GM19239 (cell line): ENCODE results near the gene ANAPC10.
A peak's percentile ranks its signal among the peaks of the same experiment; 100 is the strongest.
"Not testable (repeated sequence)": the region's sequence is repeated elsewhere in the genome, so short reads cannot be mapped to it uniquely, and the experiment has no call there.

Experiments
- DNase-seq: peaks from one replicate; pipeline ENCODE4 v3.0.0; 2011; ENCODE audit warnings: low spot score; ENCODE audit not compliant: insufficient read length
- FAIRE-seq: peaks from 2 replicates; lab custom pipeline; 2011; peaks lifted over from hg19 to GRCh38; lab: Jason Lieb, UNC

Gene ANAPC10

GRCh38 chr4:145097821-145098674 is at the start of gene ANAPC10, which contains the start of gene ABCE1:
Gene ANAPC10 (minus strand): TSS chr4:145098196. CDS start chr4:145096099, 2,097 bp downstream.
Gene ABCE1 (plus strand): TSS chr4:145098311. CDS start chr4:145104413, 6,102 bp downstream.
- FAIRE-seq: peak; percentile 99

DNA sequence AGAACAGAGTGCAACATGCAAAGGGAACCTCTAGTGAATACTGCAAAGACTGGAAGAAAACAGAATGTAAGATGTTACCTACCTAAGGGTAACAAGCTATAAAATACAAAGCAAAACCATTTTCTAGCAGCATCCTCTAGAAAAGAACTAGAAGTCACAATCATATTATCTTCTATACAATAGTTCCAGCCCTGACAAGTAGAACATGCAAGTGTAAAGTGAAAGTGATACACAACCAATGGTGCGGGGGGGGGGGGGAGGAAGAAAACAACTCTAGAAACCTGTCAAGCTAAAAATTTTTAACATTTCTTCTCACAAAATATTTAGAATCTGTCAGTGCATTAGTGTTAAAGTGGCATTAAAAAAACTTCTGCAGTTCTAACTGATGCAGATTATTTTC is 38.2 kb upstream of the ANAPC10 start:
- peak; percentile 55 for FAIRE-seq
- not testable (repeated sequence) for DNase-seq

More at GRCh38 chr4:145097821-145098674, at the start of gene ANAPC10, which contains the start of gene ABCE1:
- DNase-seq: peak; percentile 64

- no peak for DNase-seq
- FAIRE-seq: peak; percentile 92
Measured at GRCh38 chr4:145132511-145133098, 34.6 kb upstream of the ANAPC10 start.

GRCh38 chr4:145131848-145132247 is 33.9 kb upstream of the ANAPC10 start:
- no peak for DNase-seq
- no peak for FAIRE-seq

- peak; percentile 52 for FAIRE-seq
- no peak for DNase-seq
Measured at GRCh38 chr4:145130788-145131399, 32.9 kb upstream of the ANAPC10 start.

- no peak for FAIRE-seq
- DNase-seq: no peak
Measured at GRCh38 chr4:145130130-145130529, 32.1 kb upstream of the ANAPC10 start.

DNA sequence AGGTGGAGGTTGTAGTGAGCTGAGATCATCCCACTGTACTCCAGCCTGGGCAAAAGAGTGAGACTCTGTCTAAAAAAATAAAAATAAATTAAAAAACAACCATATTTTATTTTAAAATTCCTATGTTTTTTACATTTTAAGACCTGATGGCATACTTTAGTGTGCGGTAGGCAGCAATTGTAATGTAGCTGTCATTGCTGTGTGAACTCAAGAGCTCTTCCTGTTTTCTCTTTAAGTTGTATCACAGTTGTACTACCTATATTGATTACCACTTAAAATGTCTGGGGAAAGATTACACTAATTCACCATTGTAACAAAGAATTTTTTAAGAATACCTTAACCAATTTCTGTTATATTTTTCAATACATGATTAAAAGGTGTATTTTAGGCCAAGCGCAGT is 27.4 kb upstream of the ANAPC10 start:
- no peak for DNase-seq
- FAIRE-seq: no peak

- no peak for DNase-seq
Measured at GRCh38 chr4:145108128-145108527, 10.1 kb upstream of the ANAPC10 start.

GRCh38 chr4:145107126-145107525 is 9.1 kb upstream of the ANAPC10 start:
- no peak for FAIRE-seq
- no peak for DNase-seq

More at GRCh38 chr4:145108128-145108527, 10.1 kb upstream of the ANAPC10 start:
- no peak for FAIRE-seq

GRCh38 chr4:145103496-145103895 is 5.5 kb upstream of the ANAPC10 start:
- FAIRE-seq: no peak

GRCh38 chr4:145102619-145103018 is 4.6 kb upstream of the ANAPC10 start:
- no peak for FAIRE-seq
- DNase-seq: no peak

More at GRCh38 chr4:145103496-145103895, 5.5 kb upstream of the ANAPC10 start:
- DNase-seq: no peak

DNA sequence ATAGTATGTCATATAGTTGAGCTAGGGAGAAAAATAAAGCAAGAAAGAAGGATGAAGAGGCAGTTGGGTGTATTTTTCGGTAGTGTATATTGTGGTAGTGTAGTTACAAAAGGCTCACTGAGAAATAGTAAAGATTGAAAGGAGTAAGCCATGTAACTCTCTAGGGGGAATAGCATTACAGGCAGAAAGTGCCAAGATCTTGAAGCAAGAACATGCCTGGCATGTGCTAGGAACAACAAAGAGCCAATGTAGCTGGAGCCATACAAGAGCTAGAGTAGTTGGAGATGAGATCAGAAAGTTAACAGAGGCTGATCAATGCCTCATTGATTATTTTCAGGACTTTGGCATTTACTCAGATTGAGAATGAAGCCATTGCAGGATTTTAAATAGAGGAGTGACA is 3.1 kb upstream of the ANAPC10 start:
- FAIRE-seq (no peak), DNase-seq (no peak)

GRCh38 chr4:145099653-145100052 is 1.7 kb upstream of the ANAPC10 start:
- FAIRE-seq (no peak), DNase-seq (no peak)

DNA sequence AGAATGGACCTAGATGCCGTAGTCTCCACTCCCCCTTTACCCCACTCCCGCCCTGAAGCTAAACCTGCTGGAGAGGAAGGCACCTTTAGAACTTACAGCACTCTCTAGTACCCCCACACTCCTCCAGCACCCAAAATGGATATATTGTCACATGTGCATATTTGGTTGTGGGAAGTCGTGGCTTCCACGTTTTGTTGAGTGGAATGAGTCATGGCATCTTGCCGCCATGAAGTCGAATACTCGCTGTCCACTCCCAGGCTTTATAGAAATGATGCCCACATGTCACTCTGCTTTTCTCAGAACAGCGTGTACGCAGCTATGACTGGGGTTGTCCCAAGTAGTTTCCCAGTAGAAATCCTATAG is 660 bp upstream of the ANAPC10 start:
- FAIRE-seq: no peak

DNA sequence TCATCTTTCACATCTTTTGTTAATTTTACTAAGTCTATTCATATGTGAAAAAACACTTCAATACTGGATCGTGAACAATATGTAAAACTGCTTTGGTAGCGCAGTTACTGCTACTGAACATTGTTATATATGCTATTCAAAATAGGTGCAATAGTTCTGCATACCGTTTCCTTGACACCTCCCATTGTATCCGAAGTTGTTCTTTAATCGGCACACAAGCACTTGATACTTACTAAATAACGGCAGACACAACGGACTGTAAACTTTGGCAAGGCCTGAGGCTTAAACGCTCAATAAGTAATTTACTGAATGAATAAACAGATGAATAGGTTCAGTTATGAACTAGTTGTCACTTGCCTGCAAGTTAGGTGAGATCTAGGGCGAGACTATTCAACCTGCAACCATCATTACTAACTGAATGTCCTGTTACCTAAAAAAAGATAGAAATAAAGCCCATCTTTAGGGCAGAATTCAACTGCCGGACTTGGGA is 620 bp downstream of the ANAPC10 start:
- DNase-seq: no peak

More for the DNA sequence above, 660 bp upstream of the ANAPC10 start:
- DNase-seq: no peak

DNA sequence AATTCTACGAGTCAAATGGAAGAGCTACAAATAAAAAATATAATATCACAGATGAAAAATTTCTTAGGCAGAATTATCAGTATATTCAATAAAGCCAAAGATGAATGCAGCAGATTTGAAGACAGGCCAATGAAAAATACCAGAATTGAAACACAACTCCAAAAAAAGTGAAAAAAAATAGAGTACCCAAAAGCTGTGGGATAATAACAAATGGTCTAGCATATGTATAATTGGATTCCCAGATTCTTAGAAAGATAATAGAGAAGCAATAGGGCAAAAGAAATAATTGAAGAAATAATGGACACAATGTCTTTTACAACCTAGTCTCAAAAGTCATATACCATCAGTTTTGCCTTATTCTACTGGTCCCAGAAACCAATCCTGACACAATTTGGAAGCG is 4.4 kb downstream of the ANAPC10 start:
- DNase-seq (no peak), FAIRE-seq (no peak)

More for the DNA sequence above, 620 bp downstream of the ANAPC10 start:
- FAIRE-seq: peak; percentile 57

DNA sequence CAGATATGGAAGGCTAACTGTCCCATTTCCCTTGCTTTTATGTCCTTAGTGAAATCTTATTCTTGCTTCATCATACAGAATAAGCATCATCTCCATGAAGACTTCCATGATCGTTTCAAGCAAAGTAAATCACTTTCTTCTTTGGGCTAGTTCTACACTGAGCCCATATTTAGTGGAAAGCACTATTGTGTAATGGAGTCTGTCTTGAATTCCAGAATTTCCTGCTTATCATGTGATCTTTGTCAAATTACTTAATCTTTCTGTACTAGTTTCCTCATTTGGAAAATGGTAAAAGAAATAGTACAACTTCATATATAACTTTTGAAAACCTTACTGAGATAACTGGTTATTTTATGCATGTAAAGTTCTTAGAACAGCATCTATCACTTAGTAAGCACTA is 7.6 kb downstream of the ANAPC10 start:
- DNase-seq (no peak), FAIRE-seq (no peak)

DNA sequence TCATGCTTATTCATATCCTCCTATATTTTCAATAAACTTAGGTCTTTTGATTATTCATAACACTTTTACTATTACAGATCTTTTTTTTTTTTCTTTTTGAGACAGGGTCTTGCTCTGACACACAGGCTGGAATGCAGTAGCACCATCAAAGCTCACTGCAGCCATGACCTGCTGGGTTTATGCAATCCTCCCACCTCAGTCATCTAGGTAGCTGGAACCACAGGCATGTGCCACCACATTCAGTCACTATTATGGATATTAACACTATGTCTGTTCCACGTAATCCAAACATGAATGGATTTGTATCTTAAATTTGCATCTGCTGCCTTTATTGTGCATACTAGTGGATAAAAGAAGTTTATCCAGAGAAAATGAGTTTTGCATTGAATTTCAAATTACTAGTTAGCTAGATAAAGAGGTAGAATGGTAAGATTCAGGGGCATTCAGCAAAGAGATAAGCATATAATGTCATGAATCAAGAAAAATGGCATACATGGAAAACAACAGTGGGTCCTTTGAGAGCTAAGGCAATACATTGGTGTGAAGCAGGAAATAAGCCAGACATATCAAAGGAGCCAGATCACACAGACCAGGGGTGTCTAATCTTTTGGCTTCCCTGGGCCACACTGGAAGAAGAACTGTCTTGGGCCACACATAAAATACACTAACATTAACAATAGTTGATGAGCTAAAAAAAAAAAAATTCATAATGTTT is 13.9 kb downstream of the ANAPC10 start:
- no peak for FAIRE-seq
- DNase-seq: no peak

DNA sequence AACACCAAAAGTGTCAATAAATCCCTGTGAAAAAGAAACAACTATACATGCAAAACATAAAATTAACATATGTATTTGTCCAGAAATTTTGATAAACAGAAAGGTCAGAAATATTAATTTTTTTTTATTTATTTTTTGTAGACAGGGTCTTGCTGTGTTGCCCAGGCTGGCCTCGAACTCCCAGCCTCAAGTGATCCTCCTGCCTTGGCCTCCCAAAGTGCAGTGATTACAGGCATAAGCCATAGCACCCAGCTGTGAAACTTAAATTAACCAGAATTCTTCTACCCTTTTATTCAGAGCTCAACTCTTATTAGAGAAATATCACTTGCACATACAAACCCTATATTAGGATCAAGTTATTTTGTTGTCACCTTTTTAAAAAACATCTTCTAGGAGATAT is 16.2 kb downstream of the ANAPC10 start:
- FAIRE-seq (no peak), DNase-seq (no peak)

- no peak for DNase-seq
- no peak for FAIRE-seq
Measured at GRCh38 chr4:145076469-145076855, 21.5 kb downstream of the ANAPC10 start.
